Measurements from ENCODE around the gene KIF16B. TPM values are rescaled to one million over a fixed set of nuclear protein-coding genes. Genes with fewer than 3 reads are reported as not detected.

KIF16B gene
- total and polyA plus RNA-seq, 2 of the 8 experiments (the other 6 are each of a cell fraction or from before 2014, with no cell fraction given) = 3.0 to 9.2 TPM

DNA sequence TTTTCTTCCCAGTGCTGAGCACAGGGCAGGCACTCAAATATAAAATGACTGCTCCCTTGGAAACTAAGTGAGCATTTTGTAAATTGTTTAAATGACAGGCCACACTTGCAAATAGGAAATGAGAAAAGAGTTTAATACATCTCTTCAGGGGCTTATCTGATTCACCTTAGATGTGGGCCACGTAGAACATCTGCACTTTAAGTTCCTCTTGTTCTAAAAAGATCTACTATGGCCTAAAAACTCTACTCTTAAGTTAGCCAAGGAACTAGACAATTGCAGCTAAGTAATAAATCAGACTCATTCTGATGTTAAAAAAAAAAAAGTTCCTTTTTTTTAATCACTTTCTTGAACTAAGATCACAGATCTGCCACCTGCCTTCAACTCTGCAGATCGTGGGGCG, 126.3 kb downstream of the KIF16B start:
- H4K91ac ChIP-seq (replicated peaks; ENCODE audit: insufficient read length, low read length) = no peak overlapping the region
- no peak overlapping the region for H2AK5ac ChIP-seq (ENCODE audit: low read depth, low read length)
- H2BK20ac ChIP-seq (ENCODE audit: low read length) = no peak overlapping the region
- H4K5ac ChIP-seq (ENCODE audit: insufficient read length, low read depth, low read length) = no peak overlapping the region
- CTCF ChIA-PET (ENCODE audit: partially characterized antibody) = no interaction called here
- H3K4me1 ChIP-seq (replicated peaks in 1 of 4; ENCODE audit: control insufficient read depth in 3 of 4, insufficient read depth in 4 of 4, low read length in 3 of 4) = no peaks in the 10 kb centered on the region; a peak in 1 of 7 replicates
- H2BK5ac ChIP-seq (ENCODE audit: low read depth, low read length) = no peak overlapping the region
- FAIRE-seq (no peak), DNase-seq (ENCODE audit: low read depth in 1 of 2, low spot score in 2 of 2) (no peak)
- H2BK12ac ChIP-seq (ENCODE audit: low read depth, low read length) = no peak overlapping the region
- no peak overlapping the region for H3K4me2 ChIP-seq (ENCODE audit: insufficient read depth in 1 of 2, low read depth in 2 of 2, low read length in 2 of 2)
- no peak overlapping the region for H3K14ac ChIP-seq (ENCODE audit: insufficient read length)
- POLR2A ChIA-PET (ENCODE audit: partially characterized antibody) = no interaction called here
- H3K27me3 ChIP-seq (replicated peaks in 1 of 4; ENCODE audit: control insufficient read depth in 3 of 4, extremely low read depth in 1 of 4, insufficient read depth in 3 of 4, low read length in 3 of 4) = no peaks in the 10 kb centered on the region
- no peak overlapping the region for H3K23ac ChIP-seq (ENCODE audit: insufficient read length)
- H3K56ac ChIP-seq (replicated peaks; ENCODE audit: insufficient read length, low read depth, low read length) = no peak overlapping the region
- H3K79me1 ChIP-seq (ENCODE audit: low read depth, low read length) = no peaks in the 10 kb centered on the region; the same call in 1 of the 2 replicates
- H3K4me3 ChIP-seq (ENCODE audit: extremely low read depth in 1 of 4, insufficient read depth in 2 of 4, low read depth in 3 of 4, low read length in 4 of 4) = no peak overlapping the region
- no peak overlapping the region for H4K8ac ChIP-seq (ENCODE audit: extremely low read depth, insufficient read depth, low read length)
- H3K23me2 ChIP-seq (ENCODE audit: low read depth, low read length) = no peaks in the 10 kb centered on the region
- no peaks in the 10 kb centered on the region for H3K79me2 ChIP-seq (ENCODE audit: control insufficient read depth in 1 of 2, insufficient read depth in 2 of 2, low read length in 2 of 2)
- no peak overlapping the region for H2BK120ac ChIP-seq (replicated peaks; ENCODE audit: low read depth, low read length)
- 95% methylated on average over 3 of the region's 3 CpGs; no CpG with 5 or more reads in 1 of the 2 experiments for WGBS, 2 experiments (ENCODE audit: extremely low coverage in 1 of 2, insufficient coverage in 1 of 2, insufficient read length in 1 of 2, insufficient replicate concordance in 2 of 2, low coverage in 1 of 2, low lambda C conversion rate in 2 of 2, missing lambda C conversion rate in 1 of 2)
- H3K9ac ChIP-seq (replicated peaks in 1 of 4; ENCODE audit: extremely low read depth in 1 of 4, low read depth in 3 of 4, low read length in 3 of 4) = no peak overlapping the region
- H3K18ac ChIP-seq (ENCODE audit: extremely low read depth, low read length) = no peak overlapping the region
- H3K27ac ChIP-seq (ENCODE audit: low read depth, low read length) = no peak overlapping the region
- H3K4ac ChIP-seq (replicated peaks; ENCODE audit: insufficient read length, low read depth, low read length) = no peak overlapping the region
- TF ChIP-seq RAD21 (IDR thresholded peaks at IDR 0.05 in 1 of 2, conservative IDR thresholded peaks at IDR 0.05 in 1 of 2; ENCODE audit: low read depth in 2 of 2, low read length in 2 of 2) (no peak), PHF8 (conservative IDR thresholded peaks at IDR 0.05; ENCODE audit: low read depth, low read length) (no peak), CBX5 (IDR thresholded peaks at IDR 0.05; ENCODE audit: low read depth, low read length) (no peak), FOSL1 (IDR thresholded peaks at IDR 0.05; ENCODE audit: insufficient read depth, low read depth, low read length) (no peak), POU5F1 (IDR thresholded peaks at IDR 0.05; ENCODE audit: low read depth, low read length) (no peak), ASH2L (IDR thresholded peaks at IDR 0.05; ENCODE audit: low read length) (no peak), GTF2F1 (IDR thresholded peaks at IDR 0.05; ENCODE audit: borderline replicate concordance, low read depth, low read length) (no peak), TCF12 (IDR thresholded peaks at IDR 0.05; ENCODE audit: low read depth, low read length) (no peak), SP1 (IDR thresholded peaks at IDR 0.05; ENCODE audit: low read depth, low read length) (no peak), SP2 (IDR thresholded peaks at IDR 0.05; ENCODE audit: low read length) (no peak), KDM1A (IDR thresholded peaks at IDR 0.05; ENCODE audit: borderline replicate concordance, low read length) (no peak)
- TF ChIP-seq, protein P1, sequence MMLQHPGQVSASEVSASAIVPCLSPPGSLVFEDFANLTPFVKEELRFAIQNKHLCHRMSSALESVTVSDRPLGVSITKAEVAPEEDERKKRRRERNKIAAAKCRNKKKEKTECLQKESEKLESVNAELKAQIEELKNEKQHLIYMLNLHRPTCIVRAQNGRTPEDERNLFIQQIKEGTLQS (IDR thresholded peaks at IDR 0.05; ENCODE audit: insufficient read depth, low read depth, low read length) = no peak
- no peaks in the 10 kb centered on the region for H3K9me3 ChIP-seq (ENCODE audit: insufficient read depth in 2 of 2, low read depth in 1 of 2, low read length in 1 of 2)
- no peaks in the 10 kb centered on the region for H4K20me1 ChIP-seq (replicated peaks in 1 of 2; ENCODE audit: control insufficient read depth in 1 of 2, insufficient read depth in 2 of 2, low read length in 2 of 2)
- H2AFZ ChIP-seq (ENCODE audit: low read length) = no peak overlapping the region
- H2BK15ac ChIP-seq (ENCODE audit: low read length) = no peak overlapping the region
- no peaks in the 10 kb centered on the region for H3K36me3 ChIP-seq (ENCODE audit: control insufficient read depth in 2 of 4, insufficient read depth in 4 of 4, low read length in 3 of 4)

Measured in H1 (cell line).